Neural cell (in vitro differentiated cells): ENCODE results near the gene ADAD2. TPM values are rescaled to one million over a fixed set of nuclear protein-coding genes. Genes with fewer than 3 reads are reported as not detected.

Experiments
- H2AFZ ChIP-seq: fragments of 200-600, 300-800 bp; sonication (generic), shearing (Covaris generic); 2 replicates; pipeline ENCODE4 v1.6.0; 2014; ENCODE audit warnings: low read depth, mild to moderate bottlenecking, antibody characterized with exemption, low read length, moderate library complexity
- H3F3A ChIP-seq: fragments of 200-600 bp; shearing (Covaris generic); 2 replicates; pipeline ENCODE4 v1.6.1; 2016; ENCODE audit warnings: mild to moderate bottlenecking, moderate library complexity, mixed read lengths, antibody characterized with exemption, low read length; ENCODE audit not compliant: insufficient read depth, poor library complexity, severe bottlenecking
- H3K27ac ChIP-seq: fragments of 200-600, 300-800 bp; sonication (generic), shearing (Covaris generic); 2 replicates; pipeline ENCODE4 v1.5.1; 2014; ENCODE audit warnings: mild to moderate bottlenecking, low read length, moderate library complexity
- H3K27me3 ChIP-seq: fragments of 300-800, 200-600 bp; sonication (generic), shearing (Covaris generic); 2 replicates; pipeline ENCODE4 v1.6.0; 2014; ENCODE audit warnings: mild to moderate bottlenecking, low read depth, low read length, moderate library complexity; ENCODE audit not compliant: insufficient read depth
- H3K36me3 ChIP-seq: fragments of 300-800, 200-600 bp; sonication (generic), shearing (Covaris generic); 2 replicates; pipeline ENCODE4 v1.5.1; 2014; ENCODE audit warnings: mild to moderate bottlenecking, antibody characterized with exemption, low read length, moderate library complexity; ENCODE audit not compliant: insufficient read depth
- H3K4me2 ChIP-seq: fragments of 300-800, 200-600 bp; sonication (generic), shearing (Covaris generic); 2 replicates; pipeline ENCODE4 v1.6.0; 2014; ENCODE audit warnings: mild to moderate bottlenecking, low read length
- H3K4me3 ChIP-seq: fragments of 300-800, 200-600 bp; sonication (generic), shearing (Covaris generic); 2 replicates; pipeline ENCODE4 v1.5.1; 2014; ENCODE audit warnings: mild to moderate bottlenecking, low read length, moderate library complexity
- H3K79me2 ChIP-seq: fragments of 200-600 bp; shearing (Covaris generic); replicated peaks from 2 replicates; pipeline ENCODE4 v1.6.0; 2014; ENCODE audit warnings: mild to moderate bottlenecking, low read length, moderate library complexity; ENCODE audit not compliant: insufficient read depth
- H3K9ac ChIP-seq: fragments of 300-800, 200-600 bp; sonication (generic), shearing (Covaris generic); 2 replicates; pipeline ENCODE4 v1.6.1; 2016; ENCODE audit warnings: mild to moderate bottlenecking, low read length, mixed read lengths
- H3K9me2 ChIP-seq: fragments of 200-600 bp; shearing (Covaris generic); 2 replicates; pipeline ENCODE4 v1.6.1; 2016; ENCODE audit warnings: mild to moderate bottlenecking, low read length, mixed read lengths; ENCODE audit not compliant: insufficient read depth
- H3K9me3 ChIP-seq: fragments of 200-600, 300-800 bp; sonication (generic), shearing (Covaris generic); 2 replicates; pipeline ENCODE4 v1.6.1; 2016; ENCODE audit warnings: mild to moderate bottlenecking, mixed run types, low read length, moderate library complexity, mixed read lengths
- H4K20me1 ChIP-seq: fragments of 200-600 bp; shearing (Covaris generic); 2 replicates; pipeline ENCODE4 v1.6.1; 2016; ENCODE audit warnings: mild to moderate bottlenecking, mixed run types; ENCODE audit not compliant: insufficient read depth
- CTCF ChIP-seq: fragments of 450-650 bp; IDR thresholded peaks from 2 replicates; pipeline ENCODE4 v1.5.1; 2014; ENCODE audit warnings: antibody characterized with exemption, mild to moderate bottlenecking, moderate library complexity; ENCODE audit not compliant: poor library complexity, severe bottlenecking
- EP300 ChIP-seq: fragments of 450-650 bp; conservative IDR thresholded peaks from 2 replicates; pipeline ENCODE4 v1.6.1; 2014; ENCODE audit warnings: antibody characterized with exemption, mild to moderate bottlenecking, moderate library complexity; ENCODE audit not compliant: poor library complexity, severe bottlenecking
- EZH2 ChIP-seq: fragments of 200-600, 300-800 bp; shearing (Covaris generic), sonication (generic); IDR thresholded peaks from 2 replicates; pipeline ENCODE4 v1.6.1; 2014; ENCODE audit warnings: antibody characterized with exemption, low read length, borderline replicate concordance, mild to moderate bottlenecking; ENCODE audit not compliant: insufficient read depth, poor library complexity, severe bottlenecking
- MXI1 ChIP-seq: fragments of 450-650 bp; conservative IDR thresholded peaks from 2 replicates; pipeline ENCODE4 v1.6.1; 2014; ENCODE audit warnings: antibody characterized with exemption, mild to moderate bottlenecking; ENCODE audit not compliant: poor library complexity, severe bottlenecking
- POLR2AphosphoS5 ChIP-seq: IDR thresholded peaks from 2 replicates; pipeline ENCODE4 v1.6.1; 2012
- REST ChIP-seq: IDR thresholded peaks from 2 replicates; pipeline ENCODE4 v1.6.1; 2012; ENCODE audit warnings: borderline replicate concordance
- SMC3 ChIP-seq: fragments of 450-650 bp; conservative IDR thresholded peaks from 2 replicates; pipeline ENCODE4 v1.6.1; 2014; ENCODE audit warnings: antibody characterized with exemption, mild to moderate bottlenecking, moderate library complexity; ENCODE audit not compliant: poor library complexity
- TAF1 ChIP-seq: IDR thresholded peaks from 2 replicates; pipeline ENCODE4 v1.6.1; 2012; ENCODE audit warnings: low read depth
- polyA plus RNA-seq: library from polyadenylated mRNA; depleted of rRNA; stranded (reverse); fragments of >200 nt; gene quantifications from 2 replicates; pipeline ENCODE4 v1.2.3, GENCODE V29; 2014

The ADAD2 gene
- polyA plus RNA-seq, 1 donor from 2014 or later: not detected

GRCh38 chr16:84218176-84218823 is 27.3 kb downstream of the ADAD2 start:
- Histone ChIP-seq H3K4me2 (no peak overlapping the region), H3K79me2 (no peaks in the 10 kb centered on the region), H3K4me3 (no peak overlapping the region), H3F3A (no peaks in the 10 kb centered on the region), H3K9me3 (no peaks in the 10 kb centered on the region), H3K27ac (no peak overlapping the region), H3K9ac (no peak overlapping the region), H3K36me3 (no peaks in the 10 kb centered on the region), H3K9me2 (no peaks in the 10 kb centered on the region), H3K27me3 (no peaks in the 10 kb centered on the region), H4K20me1 (no peaks in the 10 kb centered on the region), H2AFZ (no peak overlapping the region)
- TF ChIP-seq TAF1 (no peak), EP300 (no peak), EZH2 (no peak), MXI1 (no peak), REST (no peak)

- H2AFZ ChIP-seq: no peak overlapping the region
Observed at GRCh38 chr16:84218956-84219355, 28.0 kb downstream of the ADAD2 start.

More at GRCh38 chr16:84218956-84219355, 28.0 kb downstream of the ADAD2 start:
- Histone ChIP-seq H3K4me2 (no peak overlapping the region), H3K9me2 (no peaks in the 10 kb centered on the region), H3K4me3 (no peak overlapping the region), H3K9ac (no peak overlapping the region), H3K27ac (no peak overlapping the region), H3K36me3 (no peaks in the 10 kb centered on the region), H3K9me3 (no peaks in the 10 kb centered on the region), H3F3A (no peaks in the 10 kb centered on the region), H3K79me2 (no peaks in the 10 kb centered on the region), H3K27me3 (no peaks in the 10 kb centered on the region), H4K20me1 (no peaks in the 10 kb centered on the region)
- TF ChIP-seq SMC3 (no peak), CTCF (no peak), POLR2AphosphoS5 (no peak), EP300 (no peak), TAF1 (no peak), REST (no peak)
